Stimulated activated CD4-positive, alpha-beta T cell treated with anti-CD3 and anti-CD28 coated beads, Interleukin-12 subunit alpha, Interleukin-12 subunit beta, amount 100 ng/mL, for 4 hours (primary cell): ENCODE results near the gene POLG2.
A peak's percentile ranks its signal among the peaks of the same experiment; 100 is the strongest.
"Not testable (repeated sequence)": the region's sequence is repeated elsewhere in the genome, so short reads cannot be mapped to it uniquely, and the experiment has no call there.

Source experiments
- DNase-seq: peaks from one replicate; pipeline ENCODE4 v3.0.0-alpha.2; 2020

Gene POLG2

DNA sequence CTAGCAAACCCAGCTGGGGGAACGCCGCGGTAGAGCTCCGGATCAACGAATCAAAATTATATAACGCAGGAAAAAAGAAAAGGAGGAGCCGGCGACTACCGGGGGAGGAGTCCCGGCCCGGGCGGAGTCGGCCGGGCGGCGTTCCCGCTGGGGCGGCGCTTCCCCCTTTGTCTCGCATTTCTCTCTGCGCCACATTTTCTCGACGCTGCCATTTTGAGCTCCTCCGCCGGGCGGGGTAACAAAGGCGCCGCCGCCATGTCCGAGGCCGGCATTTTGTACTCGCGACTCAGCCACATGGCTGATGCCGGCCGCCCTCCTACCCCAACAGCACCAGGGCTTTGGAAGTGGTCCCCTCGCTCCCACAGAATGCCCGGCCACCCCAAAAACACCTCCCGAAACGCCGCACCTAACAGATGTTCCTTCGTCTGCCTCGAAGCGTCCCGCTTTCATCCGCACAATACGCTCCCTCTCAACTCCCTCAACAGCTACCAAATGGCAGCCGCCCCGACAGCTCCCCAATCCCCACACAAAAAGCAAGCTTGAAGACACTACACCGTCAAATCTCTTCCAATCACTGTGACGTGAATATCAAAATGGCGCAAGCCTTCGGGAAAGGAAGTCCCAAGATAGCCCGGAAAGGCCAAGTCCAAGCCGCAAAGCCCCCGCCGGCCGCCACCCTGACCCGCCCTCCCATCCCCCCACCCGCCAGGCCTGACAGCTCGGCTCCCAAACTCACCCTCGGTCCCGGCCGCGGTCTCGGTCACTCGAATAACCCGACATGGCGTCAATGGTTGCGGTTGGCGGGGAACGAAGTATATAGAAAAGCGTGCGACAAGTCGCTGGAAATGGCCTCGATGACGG is 8.7 kb upstream of the POLG2 start:
- DNase-seq = peak; percentile 77

- no peak for DNase-seq
These were observed 8.0 kb upstream of the POLG2 start for GRCh38 chr17:64504769-64505339.

DNA sequence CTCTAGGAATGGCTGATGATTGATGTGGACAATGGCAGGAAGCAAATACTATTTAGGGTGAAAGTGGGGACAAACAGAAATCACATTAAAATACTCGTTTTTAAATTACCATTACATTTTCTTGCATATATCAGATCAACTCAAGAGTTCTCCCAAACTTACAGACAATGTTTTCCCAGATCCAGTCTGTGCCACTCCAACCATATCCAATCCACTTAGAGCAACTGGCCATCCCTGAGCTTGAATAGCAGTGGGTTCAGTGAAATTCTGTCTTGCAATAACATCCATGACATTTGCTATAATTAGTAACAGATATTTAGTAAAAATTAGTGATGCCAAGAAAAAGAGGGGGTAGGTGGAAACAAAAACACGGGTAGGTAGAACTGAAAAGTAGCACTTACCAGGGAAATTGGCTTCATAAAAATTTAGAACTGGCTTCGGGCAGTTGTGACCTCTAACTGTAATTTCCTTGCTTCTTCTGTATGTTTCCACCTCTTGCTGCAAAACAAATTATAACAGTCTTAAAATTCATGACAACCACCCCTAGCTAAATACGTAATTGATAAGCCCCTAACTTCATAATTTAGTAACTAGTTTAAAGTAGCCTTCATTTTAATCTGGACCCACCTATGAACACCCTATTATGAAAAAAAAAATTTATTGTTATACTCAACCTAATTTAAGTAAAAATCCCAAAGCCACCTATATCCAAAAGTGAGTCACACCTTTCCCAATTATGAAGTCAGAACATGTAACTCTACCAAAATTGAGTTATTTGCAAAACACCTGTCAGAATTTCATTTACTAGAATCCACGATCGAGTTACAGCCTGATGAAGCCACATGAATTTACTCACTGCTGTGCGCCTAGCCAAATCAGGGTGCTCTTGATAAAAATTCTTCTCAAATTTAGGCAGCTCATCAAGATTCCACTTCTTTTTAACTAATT is 7.2 kb upstream of the POLG2 start:
- DNase-seq = no peak

DNA sequence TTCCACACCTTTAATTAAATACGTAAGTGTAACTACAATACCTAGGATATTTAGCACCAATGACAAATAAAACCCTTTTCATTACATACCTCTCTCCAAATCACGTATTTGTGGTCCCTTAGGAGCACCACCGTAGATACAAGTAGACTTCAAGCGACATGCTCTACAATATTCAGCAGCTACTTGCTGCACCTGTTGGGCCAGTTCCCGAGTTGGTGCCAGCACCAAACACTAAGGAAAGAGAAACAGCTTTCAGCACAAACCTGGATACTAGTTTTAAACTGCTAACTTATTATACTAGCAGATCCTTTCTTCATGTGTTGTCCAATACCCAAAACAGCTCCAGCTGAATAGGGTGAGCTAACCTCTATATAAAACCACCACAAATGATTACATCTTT is 6.5 kb upstream of the POLG2 start:
- no peak for DNase-seq

DNA sequence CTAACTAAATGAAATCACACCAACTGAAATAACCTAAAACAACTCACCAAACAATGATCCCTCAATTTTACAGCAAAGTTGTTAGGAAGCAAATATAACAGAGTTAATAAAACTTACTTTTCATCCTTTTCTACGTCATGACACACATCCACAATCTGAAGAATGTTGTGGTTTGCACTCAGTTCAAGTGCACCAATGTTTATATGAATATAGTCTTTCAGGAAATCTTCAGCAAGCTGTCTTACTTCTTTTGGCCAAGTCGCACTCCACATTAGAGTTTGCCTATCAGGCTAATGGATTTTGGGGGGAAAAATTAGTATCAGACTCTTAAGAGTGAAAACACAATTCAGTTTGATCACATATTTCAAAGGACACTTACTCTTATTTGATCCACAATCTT is 6.0 kb upstream of the POLG2 start:
- no peak for DNase-seq

- no peak for DNase-seq
These were observed 5.2 kb upstream of the POLG2 start for GRCh38 chr17:64502021-64502420.

DNA sequence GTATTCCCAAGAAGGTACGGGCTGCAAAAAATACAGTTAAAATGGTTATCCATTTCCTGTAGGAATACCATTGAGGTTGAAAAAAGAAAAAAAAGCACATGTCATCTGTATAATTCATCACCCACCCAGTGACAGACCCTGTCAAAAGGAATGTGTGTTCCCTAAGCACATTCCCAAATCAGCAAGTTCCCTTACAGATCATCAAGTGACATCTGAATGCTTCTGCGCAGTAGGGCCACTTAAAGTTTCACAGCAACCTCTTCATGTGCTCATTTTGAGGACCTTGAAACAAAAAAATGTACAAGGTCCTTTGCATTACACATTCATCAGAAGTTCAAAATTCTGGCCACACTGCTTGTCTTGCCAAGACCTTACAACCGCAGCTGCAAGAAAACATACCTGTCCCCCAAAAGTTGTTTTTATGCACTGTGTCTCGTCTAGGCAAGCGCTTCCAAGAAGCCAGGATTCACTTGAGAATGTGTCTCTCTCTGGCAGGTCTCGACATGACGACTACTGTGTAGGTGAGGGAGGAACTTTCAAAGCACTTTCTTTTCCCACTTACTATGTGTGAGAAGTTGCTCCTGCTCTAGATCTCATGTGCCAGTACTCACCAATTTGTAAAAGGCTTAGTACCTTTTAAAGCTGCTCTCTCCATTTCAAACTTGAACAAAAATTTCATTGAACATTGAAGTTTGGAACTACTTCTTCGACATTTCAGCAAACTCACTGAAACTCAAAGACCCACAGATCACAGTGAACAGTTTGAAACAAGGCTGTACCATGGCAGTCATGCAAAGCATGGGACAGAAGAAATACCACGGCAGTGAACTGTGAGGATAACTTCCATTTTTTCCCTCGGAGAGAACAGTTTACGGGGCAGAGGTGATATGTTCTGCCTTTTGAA is 4.3 kb upstream of the POLG2 start:
- no peak for DNase-seq

GRCh38 chr17:64500487-64500859 is 3.6 kb upstream of the POLG2 start:
- no peak for DNase-seq

DNA sequence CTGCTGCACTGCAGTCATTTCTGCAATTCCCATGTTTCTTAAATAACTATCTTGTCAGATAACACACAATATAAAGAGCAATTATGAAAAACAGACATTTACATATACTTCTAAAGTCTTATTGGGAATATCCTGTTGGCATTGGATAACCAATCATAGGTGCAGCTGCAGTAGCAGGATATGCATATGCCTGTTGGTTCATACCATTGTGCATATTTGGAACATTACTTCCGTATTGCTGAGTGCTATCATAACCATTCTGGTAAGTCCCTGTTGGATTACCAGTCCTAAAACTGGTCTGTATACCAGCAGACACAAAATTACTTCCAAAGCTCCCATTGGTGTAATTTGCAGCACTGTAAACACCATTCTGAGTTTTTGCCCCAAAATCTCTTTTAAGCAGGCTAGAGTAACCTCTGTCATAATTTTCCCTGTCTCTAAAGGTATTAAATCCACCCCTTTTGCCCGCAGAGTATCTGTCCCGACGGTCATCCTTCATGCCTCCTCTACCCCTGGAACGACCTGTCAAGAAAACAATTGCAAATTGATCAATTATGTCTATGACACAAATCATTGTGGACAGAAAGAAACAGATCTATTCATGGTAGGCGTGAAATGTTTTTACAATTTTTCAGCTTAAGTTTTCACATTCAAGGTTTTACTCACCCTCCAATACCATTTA is 3.1 kb upstream of the POLG2 start:
- no peak for DNase-seq

DNA sequence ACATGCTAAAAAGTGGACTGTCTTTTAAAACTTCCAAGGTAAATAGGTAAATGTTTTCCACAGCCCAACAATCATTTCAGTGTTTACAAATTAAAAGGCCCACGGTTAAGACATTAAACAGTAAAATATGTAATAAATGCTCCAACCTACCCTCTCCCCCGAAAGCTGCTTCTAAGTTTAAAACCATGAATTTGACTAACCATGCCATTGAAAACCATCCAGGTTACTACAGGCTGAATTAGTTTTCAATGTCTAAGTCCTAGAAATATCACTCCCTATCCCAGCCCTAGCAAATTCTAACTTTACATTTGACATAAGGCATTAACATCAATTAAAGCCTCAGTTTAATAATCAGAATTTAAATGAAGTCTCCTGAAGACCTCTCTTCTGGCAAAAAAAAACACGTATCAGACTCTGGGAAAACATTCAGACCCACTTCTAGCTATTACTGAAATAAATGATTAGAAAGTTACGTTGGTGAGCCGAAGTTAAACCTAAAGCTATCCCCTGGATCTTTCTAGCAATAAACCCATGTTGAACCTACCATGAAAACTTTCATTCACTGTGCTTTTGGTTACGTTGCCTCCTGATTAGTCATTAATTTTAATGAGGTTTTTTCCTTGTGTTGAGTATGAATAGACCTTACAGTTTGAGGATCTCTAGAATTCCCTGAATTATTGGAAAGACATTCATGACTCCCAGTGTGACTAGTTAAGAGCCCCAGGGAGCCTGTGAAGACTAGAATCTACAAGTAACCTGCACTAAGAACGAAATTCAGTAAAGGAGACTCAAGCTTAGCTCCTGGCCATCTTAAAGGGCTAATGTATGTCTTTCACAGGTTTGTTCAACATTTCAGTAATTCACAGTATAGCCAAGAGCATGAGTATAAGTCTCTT is 1.7 kb upstream of the POLG2 start:
- DNase-seq = no peak

DNA sequence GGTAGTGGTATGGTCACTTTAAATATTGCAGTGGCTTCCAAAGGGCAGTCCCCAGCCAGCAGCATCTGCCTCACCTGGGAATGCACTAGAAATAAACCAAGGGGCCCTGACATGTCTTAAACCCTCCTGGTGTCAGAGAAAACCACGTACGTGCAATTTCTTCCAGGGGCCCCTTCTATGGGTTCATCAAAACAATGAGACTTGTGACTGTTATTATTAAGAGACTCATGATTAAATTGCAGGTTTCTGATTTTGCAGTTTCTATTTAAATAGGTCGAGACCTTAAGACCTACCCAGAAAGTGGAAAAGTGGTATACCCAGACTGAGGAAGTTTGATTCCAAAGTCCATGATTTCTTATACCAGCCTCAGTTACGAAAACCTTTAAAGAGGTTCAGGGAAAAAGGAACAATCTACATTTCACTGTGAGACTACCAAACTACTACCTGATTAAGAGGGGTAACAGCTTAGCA is 746 bp upstream of the POLG2 start:
- no peak for DNase-seq

- no peak for DNase-seq
These were observed 487 bp downstream of the POLG2 start for GRCh38 chr17:64496348-64496785.

DNA sequence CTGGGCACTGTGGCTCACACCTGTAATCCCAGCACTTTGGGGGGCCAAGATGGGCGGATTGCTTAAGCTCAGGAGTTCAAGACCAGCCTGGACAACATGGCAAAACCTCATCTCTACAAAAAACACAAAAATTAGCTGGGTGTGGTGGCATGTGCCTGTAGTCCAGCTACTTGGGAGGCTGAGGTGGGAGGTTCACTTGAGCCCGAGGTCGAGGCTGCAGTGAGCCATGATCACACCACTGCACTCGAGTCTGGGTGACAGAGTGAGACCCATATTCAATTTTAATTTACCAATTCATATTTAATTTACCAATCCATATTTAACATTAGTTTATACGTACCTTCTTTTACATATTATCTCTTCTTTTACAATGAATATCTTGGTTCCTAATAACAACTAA is 1.6 kb downstream of the POLG2 start:
- not testable (repeated sequence) for DNase-seq

GRCh38 chr17:64494121-64494520 is 2.7 kb downstream of the POLG2 start:
- no peak for DNase-seq

DNA sequence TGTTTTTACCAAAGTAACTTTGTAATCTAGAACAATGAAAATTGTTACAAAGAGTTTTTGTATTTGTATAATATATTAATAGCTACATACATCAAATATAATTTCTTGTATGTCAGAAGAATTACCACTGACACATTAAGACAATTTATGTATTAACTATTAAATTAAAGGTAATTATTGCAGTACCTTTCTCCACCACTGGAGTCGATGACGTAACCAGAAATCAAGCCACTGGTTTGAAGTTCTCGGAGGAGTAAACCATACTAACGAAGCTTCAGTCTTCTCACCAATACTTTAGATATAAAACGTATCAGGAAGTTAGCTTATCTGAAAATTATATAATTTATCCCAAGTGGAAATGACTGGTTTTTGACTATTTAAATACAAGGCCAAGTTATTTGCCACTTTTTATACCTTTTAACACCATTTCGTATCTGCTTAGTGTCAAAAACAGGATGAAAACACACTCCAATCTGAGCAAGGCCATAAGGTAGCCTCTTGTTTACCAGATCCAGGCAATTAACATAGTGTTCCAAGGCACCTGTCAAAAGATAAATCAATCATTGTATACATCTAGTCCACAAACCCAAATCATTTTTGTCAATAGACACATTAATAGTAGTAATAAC is 4.3 kb downstream of the POLG2 start:
- no peak for DNase-seq

- no peak for DNase-seq
These were observed 4.9 kb downstream of the POLG2 start for GRCh38 chr17:64491994-64492393.

DNA sequence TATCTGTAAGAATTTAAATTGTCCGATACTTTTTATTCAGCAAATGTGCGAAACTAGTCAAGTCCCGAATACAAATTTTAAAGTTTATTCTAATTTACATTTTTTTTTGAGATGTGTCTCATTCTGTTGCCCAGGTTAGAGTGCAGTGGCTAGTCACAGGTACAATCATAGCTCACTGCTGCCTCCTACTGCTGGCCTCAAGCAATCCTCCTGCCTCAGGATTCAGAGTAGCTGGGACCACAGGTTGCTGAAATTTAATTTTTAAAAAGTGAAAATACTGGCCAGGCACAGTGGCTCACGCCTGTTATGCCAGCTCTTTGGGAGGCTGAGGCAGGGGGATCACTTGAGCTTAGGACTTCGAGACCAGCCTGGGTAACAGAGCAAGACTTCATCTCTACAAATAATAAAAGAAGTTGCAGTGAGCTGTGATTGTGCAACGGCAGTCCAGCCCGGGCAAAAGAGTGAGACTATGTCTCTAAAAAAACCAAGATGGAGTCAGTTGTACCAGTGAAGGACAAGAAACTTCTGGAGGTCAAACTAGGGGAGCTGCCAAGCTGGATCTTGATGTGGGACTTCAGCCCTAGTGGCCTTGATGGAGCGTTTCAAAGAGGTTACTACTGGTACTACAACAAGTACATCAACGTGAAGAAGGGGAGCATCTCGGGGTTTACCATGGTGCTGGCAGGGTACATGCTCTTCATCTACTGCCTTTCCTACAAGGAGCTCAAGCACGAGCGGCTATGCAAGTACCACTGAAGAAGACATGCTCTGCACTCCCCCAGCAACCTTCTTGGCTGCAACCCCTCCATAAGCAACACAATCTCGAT is 5.6 kb downstream of the POLG2 start:
- DNase-seq = peak; percentile 30

- no peak for DNase-seq
These were observed 8.6 kb downstream of the POLG2 start for GRCh38 chr17:64488301-64488700.

DNA sequence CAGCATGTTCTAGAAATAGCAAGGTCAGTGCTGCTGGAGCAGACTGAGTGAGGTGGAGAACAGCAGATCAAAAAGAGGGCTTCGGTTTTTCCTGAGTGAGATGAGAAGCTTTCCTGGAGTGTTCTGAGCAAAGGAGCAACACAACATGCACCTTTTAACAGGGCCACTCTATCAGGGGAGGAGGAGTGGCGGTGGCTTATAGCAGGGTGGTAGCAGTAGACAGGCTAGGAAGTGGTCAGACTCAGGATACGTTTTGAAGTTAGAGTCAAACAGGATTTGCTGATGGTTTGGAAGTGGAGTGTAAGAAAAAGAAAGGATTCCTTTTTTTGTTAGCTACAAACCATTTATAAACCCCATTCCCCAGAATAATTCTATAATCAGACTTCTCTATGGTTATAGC is 12.5 kb downstream of the POLG2 start:
- no peak for DNase-seq
